Stimulated activated CD8-positive, alpha-beta memory T cell treated with anti-CD3 and anti-CD28 coated beads, Interleukin-7, amount 100 ng/mL, for 48 hours (primary cell): ENCODE measurements around the gene DCUN1D4.

Experiments used
- DNase-seq, 2 donors: peaks; one replicate each; pipeline ENCODE4 v3.0.0-alpha.2; 2020; ENCODE audit warnings: low read depth in 1 of 2; ENCODE audit errors: extremely low read depth in 1 of 2

DCUN1D4 gene

DNA sequence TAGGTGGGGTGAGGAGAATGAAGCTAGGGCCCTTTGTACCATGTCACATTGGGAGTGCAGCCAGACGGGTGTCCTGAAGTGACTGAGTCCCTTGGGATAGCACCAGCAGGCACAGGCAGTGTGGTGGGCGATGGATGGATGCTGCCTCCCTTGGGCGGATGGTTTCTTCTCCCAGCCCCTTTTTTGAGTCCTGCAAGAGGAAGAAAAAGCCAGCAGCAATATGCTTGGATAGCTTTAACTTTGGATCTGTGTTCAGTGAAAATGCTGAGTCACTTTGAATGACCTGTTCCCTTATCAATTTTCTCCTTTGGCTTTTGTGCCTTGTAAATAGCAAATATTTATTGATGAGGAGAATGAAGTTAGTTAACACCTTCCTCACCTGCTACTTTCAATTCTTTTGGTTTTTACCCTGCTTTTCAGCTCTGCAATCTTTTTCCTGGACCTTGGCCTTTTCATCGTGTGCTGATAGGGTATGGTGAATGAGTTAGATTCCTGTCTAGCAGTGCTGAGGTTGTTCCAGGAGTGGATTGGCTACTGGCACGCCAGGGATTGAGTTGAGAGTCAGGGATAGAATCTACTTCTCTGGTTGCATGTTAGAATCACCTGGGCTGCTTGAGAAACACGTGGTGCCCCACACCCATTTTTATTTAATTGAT is 10.2 kb downstream of the DCUN1D4 start:
- no peak for DNase-seq

DNA sequence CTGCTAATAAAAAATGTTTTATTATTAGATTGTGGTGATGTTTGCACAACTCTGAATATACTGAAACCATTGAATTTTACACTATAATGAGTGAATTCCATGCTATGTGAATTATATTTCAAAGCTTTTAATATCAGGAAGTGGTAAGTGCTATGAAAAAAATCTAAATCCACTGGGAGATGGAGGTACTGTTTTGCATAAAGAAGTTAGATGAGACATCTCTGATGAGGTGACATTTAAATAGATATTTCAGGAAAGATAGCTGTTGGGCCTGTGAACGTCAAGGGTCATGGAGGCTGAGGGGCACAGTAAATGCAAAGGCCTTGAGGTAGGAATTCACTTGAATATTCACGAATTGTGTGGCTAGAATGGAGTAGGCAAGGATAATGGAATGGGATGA is 12.3 kb downstream of the DCUN1D4 start:
- DNase-seq = no peak

DNA sequence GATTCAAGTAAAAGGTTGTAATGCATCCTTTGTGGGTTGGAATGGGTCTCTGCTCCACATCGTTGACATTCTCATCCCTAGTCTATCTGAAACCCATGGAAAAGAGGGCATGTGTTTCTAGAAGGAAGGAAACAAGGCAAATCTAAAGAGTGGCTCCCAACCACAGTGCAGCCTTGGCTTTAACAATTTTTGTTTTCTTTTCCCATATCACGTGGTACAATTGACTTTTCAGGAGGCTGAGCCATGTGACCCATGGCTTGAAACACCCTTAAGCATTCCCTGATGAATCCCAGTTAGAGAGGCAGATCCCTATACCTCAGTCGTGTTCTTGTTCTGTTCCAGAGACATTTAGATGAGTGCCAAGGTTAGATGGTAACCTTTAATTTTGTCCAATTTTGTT is 12.8 kb downstream of the DCUN1D4 start:
- DNase-seq = no peak

DNA sequence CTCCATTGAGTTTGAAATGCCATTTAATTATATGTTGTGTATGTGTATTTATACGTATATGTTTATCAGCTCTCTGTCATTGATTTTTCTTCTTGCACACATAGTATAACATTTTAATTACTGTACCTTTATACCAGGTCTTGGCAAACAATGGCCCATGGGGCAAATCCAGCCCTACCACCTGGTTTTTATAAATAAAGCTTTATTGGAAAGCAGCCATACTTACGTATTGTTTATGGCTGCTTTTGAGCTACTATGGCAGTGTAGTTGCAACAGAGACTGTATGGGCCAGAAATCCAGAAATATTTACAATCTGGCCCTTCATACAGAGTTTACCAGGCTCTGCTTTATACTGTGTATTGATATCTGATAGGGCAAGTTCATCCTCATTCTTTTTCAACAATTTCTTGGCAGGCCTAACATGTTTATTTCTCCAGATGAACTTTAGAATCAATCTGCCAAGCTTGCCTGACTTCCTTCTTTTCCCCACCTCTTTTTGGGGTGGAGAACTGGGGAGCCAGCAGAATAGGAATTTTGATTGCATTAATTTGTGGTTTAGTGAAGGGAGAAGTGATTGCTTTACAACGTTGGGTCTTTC is 15.8 kb downstream of the DCUN1D4 start:
- no peak for DNase-seq

DNA sequence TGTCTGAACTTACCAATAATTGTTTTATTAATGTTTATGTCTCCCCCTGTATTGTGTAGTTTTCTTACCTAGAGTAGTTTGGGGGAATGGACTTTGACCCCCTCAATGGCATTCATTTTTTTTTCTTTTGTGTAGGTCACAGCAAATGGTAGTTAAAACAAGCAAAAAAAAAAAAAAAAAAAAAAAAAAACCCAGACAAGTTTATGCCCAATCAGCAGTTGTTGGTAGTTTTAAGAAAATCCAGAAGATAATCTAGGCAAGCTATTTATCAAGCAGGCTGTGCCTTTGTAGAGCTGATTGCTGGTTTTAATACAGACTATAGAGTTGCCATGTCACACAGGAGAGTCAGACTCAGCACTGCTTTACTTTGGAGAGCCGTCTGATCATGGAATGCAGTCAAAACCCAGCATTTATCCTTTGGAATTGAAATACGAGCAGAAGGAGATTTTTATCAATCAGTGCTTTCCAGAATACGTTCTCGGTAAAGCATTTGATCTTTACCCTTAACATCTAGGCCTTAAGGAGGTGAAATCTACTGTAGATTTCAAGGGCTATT is 16.6 kb downstream of the DCUN1D4 start:
- no peak for DNase-seq

DNA sequence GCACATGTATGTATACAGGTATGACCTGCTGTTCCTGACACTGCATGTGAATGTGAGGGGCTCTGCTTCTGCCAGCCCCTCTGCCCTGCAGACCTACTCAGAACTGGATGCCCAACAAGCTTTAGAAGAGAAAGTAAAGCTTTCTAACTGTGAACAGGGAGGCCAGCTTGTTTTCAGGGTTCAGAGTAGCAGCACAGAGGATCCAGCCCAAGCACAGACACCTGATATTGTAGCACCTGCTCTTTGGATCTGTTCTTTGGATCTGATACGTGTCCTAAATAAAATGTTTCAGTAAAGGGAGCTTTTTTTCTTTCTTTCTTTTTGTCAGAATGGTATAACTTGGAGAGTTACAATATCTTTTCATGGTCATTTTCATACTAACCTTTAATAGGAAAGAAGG is 19.2 kb downstream of the DCUN1D4 start:
- DNase-seq = no peak

DNA sequence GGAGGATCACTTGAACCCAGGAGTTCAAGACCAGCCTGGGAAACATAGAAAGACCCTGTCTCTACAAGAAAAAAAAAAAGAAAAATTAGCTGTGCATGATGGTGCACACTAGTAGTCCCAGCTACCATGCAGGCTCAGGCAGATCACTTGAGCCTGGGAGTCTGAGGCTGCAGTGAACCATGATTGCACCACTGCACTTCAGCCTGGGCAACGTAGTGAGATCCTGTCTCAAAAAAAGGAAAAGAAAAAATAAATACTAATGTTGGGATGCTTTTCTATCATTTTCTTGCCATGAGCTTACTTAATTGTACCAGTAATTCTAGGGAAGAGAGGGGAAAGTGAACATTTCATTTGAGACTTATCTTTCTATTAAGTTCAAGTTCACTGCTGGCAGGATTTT is 19.8 kb downstream of the DCUN1D4 start:
- DNase-seq = no peak

DNA sequence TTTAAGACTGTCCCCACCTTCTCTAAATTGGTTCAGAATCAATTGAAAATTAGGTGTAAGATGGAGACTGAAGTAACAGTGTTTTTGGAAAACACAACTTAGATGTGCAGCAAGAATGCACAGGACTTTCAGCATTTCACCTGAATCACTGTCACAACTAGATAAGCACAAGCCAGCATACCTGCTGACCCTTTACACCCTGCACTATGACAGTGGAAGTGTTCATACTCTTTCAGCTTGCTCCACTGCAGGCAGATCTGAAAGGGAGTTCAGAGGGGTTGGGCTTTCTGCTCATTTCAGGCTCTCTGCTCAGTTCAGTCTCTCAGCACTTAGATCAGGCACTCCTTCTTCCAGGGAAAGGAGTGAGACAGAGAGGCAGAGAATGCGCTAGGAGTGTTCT is 22.8 kb downstream of the DCUN1D4 start:
- no peak for DNase-seq

DNA sequence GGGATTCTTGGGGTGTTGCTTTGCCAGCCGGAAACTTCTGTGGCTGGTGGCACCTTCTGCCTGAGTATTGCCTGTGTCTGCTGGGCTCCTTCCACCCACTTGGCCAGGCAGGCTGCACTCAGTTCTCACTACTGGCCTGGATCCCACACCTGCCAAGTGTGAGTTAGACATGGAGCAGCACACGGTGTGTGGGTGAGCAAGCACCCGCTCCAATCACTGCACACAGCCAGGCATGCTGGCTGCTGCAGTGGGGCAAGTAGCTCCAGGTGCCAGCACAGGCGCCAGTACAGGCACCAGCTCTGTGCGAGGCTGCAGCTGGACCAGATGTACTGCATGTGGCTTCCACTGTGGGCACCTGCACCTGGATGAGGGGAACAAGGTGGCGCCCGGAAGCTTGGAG is 23.9 kb downstream of the DCUN1D4 start:
- DNase-seq = no peak

DNA sequence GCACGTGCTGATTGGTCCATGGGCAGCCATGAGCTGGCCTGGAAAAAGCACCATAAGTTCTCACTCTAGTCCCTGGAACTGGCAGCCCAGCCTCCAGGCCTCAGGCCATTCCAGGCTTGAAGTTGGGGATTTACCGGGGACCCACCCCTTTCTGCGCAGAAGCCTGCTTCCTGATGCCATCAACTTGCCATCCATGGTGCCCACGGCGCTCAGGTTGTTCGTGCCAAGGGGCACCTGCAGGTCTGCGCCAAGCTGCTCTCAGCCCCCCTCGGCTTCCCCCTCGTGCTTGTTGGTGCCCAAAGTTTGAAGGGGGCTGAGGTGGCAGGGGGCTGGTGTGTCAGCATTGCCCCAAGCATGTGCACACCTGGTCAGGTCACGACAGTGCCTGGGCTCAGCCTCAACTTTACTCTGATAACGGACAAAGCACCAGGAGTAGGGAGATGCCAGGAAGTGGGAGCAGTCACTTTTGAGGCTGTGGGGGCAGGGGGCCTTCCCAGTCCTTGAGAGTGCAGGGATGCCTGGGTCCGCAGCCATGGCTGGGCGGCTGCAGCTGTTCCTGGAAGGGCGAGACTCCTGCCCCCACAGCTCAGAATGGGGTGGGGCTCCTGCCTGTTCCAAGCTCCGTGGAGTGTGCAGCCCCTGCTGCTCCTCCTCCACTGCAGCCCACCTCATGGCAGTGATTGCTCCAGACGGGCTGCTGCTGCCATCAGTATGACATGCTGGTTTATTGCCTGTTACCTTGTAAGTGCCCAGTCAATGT is 24.9 kb downstream of the DCUN1D4 start:
- DNase-seq = no peak

DNA sequence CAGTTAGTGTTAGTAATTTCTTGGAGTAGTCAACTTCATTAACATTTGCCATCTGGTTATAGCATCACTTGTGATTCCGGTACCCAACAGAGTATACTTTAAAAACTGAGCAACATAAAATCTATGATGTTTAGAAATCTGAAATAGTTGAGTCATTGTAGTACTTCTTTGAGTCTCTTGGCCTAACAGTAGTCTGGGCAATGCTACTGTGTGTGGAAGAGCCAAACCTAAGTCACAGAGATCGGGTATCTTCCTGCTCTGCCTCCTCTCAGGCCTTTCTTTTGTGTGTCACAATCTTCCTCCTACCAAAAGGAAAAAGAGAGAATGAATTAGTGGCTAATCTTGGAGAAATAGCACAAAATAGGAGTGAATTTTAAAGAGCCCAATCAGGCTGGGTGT is 25.5 kb downstream of the DCUN1D4 start:
- no peak for DNase-seq

DNA sequence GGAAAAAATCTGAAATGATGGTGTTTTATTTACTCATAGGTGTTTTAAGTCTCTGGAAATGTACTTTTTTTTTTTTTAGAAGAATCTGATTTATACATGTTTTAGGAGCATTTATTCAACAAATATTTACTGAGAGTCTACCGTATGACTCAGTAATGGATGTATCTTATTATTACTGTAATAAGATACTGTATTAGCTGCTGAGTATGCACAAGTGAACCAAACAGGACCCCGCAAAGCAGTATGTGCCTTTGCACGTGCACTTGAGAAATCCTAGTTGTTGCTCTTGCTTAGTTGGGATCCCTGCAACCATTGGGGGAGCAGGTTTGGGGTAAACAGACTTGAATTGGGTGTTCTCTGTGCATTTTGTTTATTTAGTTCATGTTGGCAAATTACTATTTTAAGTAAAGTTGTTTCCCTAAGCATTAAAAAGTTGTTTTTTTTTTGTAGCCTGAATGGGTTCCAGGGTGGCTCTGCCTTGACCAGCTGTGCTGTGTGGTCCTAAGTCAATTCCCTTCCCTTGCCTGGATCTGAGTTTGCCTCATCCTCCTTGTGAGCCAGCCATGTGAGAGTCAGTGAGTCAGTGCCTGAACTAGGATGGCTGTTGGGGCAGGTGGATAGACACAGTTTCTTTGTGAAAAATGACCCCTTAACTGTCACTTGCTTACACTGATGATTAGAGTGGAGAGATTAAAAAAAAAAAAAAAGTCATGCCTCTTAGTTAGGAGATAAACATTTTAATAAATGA is 27.7 kb downstream of the DCUN1D4 start:
- DNase-seq = no peak

DNA sequence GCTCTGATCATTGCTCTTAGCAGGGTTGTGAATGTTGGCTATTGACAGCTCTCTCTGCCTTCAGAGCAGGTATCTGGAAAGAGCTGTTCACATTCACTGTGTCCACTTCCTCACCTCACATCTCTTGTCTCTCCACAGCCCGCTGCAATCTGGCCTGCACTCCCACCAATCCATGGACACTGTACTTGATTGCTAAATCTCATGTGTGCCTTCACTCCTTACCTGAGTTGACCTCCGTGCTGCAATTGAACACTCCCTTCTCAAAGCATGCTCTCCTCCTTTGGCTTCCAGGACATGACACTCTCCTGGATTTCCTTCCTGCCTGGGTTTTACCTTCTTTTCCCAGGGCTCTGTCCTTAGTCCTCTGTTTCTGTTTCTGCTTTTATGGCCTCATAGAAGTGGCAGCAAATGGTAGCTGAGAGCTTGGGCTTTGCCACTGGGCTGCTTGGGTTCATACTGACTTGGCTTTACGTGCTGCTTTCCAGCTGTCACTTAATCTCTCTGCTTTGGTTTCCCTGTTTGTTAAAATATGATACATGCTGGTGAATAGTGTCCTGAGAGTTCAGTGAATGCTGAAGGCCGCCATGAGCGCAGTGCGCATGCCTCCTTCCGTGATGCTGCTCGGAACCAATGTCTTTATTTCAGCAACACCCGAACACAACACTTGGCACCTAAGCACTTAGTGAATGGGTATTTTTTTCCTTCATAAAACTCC is 29.5 kb downstream of the DCUN1D4 start:
- DNase-seq = no peak

DNA sequence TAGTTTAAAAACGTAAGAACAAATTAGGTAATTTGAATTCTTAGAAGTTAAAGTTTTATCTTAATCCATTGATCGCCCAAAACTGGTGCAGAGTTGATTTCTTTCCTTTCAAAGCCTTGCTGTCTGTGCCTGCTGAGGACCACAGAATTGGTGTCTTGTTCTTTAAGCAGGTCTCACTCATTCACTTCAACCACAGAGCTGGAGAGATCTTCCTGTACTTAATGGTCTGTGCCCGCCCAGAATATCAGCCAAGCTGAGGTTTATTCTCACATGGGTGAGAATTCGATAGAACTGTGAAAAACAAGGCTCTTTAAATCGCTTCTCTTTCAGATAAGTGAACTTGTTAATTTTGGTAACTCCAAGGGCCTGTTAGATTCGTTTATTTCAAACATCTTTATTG is 31.6 kb downstream of the DCUN1D4 start:
- DNase-seq = no peak

DNA sequence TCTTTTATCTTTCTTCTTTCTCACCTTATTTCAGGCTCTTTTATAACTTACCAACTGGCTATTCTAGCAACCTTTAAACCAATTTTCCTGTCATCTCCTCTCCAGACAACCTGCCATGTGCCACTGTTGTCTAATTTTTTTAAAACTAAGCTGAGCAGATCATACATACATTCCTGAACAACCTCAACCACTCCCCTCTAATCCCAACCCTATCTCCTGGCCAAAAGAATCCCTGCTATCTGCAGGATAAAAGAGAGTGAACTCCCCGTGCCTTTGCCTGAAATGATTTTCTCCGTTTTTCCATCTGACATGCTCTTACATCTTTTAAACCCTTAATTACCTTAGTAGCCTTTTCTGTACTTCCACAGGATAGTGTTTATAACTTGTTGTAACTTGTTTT is 35.5 kb downstream of the DCUN1D4 start:
- no peak for DNase-seq

DNA sequence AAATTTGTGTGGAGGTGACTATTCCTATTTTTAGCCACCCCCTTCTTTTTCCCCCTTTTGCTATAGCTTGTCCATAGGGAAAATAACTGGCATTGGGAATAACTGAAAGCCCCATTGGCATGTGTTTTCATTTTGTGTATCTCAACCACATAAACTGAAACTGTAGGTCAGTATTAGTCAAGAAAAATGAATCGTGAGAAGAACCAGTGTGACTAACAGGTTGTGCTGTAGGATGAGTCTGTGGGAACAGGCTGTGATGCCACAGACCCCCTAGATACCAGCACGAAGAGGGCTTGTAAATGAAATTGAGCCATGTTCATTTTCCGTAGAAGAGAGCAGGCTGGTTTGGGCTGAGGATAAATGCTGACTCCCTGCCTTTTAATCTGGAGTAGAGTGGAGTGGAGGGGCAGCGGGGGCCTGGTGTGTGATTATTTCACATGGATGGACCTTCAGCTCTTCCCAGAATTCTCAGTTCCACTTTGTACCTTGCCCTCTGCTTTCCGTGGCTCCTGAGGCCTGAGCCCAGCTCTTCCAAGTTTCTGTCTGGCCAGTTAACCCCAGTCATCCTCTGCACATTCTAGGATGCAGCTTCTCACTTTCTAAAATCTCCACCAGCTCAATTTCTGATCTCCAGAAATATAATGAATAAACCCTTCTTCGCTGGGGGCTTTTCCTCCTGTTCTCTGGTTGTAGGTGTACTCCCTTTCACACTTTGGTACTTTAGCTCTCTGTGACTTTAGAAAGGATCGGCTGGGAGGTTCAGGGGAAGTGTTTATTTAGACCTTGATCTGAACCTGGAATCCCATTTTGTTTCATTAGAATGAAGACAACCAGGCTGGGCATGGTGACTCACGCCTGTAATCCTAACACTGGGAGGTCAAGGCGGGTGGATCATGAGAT is 37.3 kb downstream of the DCUN1D4 start:
- DNase-seq = no peak

DNA sequence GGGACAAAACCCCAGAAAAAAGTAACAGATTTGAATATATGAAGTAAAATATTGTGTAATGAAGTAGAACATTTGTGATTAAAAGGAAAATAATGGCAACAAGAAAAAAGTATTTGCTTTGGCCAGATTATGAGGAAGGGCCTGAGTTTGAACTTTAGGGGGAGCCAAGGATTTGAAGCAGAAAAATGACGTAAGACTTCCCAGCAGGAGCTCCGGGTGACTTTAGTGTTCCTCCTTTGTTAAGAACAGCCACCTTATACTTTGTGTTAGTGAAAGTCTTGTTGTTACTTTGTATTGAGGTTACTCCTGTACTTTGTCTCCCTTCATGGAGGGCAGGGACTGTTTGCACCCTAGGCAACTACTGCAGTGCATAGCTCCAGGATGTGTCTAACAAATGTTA is 41.1 kb downstream of the DCUN1D4 start:
- no peak for DNase-seq

DNA sequence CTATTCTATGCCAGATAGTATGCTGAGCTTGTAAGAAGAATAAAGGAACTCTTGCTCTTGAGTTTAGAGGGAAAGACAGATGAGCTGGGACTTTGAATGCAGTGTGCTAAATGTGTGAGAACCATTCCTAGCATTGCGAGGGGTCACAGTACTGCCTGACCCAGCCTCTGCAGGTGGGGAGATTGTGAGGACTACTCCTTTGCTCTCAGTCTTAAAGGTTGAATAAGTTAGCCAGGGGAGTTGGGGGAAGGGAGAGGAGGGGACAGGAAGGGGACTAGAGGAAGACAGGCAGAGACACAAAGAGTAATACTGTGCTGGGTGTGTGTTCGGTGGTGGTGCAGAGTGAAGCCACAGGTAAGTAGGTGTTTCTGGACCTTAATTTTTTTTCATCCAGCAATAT is 41.7 kb downstream of the DCUN1D4 start:
- DNase-seq = no peak

DNA sequence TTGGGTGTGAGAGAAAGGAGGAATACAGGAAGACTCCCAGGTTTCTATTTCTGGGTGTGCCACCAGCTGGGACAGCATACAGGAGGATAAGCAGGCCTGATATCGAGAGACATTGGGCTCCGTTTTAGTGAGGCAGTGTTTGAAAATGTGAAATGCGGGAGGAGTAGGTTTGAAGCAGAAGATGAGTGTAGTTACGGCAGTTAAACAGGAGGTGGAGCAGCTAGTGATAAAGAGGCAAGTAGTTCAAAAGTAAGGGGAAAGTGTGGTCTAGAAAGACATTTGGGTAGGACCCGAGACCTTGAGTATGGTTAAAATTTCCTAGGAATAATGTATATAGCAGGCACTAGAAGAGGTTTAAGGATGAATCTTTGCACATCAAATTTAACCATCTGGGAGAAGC is 42.4 kb downstream of the DCUN1D4 start:
- no peak for DNase-seq

DNA sequence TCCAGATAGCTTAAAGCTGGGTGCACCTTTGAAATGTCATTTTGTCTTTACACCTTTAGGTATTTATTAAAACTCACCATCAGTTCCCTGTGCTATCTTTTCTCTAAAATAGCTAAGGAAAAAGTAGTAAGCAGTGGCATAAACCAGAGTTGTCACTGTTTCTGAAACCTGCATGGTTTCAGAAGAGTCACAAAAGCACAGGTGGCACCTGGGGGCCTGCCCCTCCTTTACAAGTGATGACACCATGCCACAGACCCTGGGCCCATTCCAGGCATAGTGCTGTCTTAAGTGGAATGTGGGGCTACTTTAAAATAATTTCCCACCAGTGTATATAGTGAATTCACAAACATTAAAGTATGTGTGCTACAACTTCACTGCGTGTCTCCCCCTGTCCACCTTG is 47.8 kb downstream of the DCUN1D4 start:
- DNase-seq = no peak
